GM19324 (cell line): ENCODE measurements around the gene DNAJB11.
"Not testable (repeated sequence)": the region's sequence is repeated elsewhere in the genome, so short reads cannot be mapped to it uniquely, and the experiment has no call there.

Experiments used
- ATAC-seq: cut with Tn5 transposase; IDR thresholded peaks from one replicate; pipeline ENCODE4 v1.9.1; 2021; ENCODE audit warnings: mild to moderate bottlenecking, moderate library complexity; ENCODE audit not compliant: unreplicated experiment, low FRiP score

The DNAJB11 gene

DNA sequence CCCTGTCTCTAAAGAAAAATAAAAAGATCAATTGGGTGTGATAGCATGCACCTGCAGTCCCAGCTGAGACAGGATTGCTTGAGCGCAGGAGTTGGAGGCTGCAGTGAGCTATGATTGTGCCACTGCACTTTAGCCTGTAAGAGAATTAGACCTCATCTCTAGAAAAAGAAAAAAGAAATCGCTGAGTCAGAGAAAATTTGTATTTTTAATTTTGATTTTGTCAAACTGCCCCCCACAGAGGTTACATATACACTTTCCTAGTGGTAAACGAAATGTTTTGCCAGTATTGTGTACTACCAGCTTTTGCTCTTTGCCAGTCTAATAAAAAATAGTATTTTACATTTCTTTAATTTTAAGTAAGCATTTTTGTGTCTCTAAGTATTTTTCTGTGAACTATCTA lies 21.0 kb upstream of the DNAJB11 start:
- no peak for ATAC-seq

DNA sequence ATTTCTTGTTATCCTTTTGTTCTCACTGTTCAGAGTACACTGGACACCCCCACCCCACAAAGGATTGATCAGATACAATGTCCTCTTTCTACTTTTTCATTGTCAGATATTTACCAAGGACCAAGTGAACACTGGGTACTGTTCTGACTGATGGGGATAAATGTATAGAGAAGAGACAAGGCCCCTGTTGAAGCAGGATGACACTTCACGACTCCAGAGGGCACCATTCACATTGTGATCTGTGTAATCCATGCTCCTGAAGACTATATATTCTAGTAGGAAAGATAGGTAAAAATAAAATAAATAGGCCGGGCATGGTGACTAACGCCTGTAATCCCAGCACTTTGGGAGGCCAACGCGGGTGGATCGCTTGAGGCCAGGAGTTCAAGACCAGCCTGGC lies 19.1 kb upstream of the DNAJB11 start:
- no peak for ATAC-seq

DNA sequence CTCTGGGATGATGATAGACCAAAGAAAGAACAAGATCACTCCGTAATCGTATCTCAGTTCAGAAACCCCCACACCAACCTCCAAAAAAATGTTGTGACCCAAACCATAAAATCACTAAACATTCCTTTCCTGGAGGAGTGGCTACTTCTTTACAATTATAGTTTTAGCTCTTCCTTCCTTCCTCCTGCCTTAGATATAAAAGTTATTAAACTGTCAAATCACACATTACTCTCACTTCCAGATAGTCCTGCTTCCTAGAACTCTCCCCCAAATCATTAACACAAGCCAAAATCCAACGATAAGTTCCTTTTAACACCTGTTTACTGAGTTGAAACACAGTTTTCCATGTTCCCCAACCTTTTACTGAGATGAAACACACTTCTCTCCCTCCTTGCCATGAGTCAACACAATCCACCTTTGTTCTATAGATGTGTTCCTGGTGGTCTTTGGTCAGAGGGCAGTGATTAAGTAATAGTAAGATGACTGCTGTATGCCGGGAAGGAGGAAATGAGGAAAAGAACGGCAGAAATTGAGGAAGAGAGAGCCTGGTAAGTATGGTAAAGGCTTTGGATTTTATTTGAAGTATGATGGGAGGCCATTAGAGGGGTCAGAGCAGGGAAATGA lies 18.0 kb upstream of the DNAJB11 start:
- no peak for ATAC-seq

DNA sequence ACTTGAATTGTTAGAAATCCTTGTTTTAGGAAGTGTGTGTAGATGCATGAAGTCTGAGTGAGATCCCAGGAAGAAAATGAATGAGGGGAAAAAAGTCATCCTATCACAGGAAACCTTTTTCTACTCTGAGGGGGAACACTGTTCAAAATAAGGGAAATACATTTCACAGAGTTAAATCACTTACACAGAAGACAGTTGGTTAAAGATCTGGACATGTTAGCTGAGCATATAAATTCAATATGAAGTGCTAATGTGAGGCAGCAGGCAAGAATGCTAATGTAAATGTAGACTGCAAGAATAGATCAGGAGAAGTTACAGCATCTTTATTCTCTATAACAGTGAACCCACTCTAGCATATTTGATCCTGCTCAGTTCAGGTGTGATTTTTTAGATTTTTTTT lies 5.9 kb upstream of the DNAJB11 start:
- no peak for ATAC-seq

DNA sequence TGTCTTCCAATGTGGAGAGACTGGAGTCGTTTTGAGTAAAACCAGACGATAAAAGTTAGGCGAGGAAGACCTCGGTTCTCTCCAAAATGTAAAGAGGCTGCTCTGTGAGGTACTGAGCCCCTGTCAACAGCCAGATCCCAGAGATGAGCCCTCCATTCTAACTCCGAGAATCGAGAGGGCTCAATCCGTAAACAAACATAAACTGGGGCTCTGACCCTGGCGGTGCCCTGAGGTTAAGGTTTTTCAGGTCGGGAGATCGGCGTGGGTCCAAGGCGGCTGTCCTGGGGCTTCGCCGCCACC lies 3.8 kb upstream of the DNAJB11 start:
- no peak for ATAC-seq

DNA sequence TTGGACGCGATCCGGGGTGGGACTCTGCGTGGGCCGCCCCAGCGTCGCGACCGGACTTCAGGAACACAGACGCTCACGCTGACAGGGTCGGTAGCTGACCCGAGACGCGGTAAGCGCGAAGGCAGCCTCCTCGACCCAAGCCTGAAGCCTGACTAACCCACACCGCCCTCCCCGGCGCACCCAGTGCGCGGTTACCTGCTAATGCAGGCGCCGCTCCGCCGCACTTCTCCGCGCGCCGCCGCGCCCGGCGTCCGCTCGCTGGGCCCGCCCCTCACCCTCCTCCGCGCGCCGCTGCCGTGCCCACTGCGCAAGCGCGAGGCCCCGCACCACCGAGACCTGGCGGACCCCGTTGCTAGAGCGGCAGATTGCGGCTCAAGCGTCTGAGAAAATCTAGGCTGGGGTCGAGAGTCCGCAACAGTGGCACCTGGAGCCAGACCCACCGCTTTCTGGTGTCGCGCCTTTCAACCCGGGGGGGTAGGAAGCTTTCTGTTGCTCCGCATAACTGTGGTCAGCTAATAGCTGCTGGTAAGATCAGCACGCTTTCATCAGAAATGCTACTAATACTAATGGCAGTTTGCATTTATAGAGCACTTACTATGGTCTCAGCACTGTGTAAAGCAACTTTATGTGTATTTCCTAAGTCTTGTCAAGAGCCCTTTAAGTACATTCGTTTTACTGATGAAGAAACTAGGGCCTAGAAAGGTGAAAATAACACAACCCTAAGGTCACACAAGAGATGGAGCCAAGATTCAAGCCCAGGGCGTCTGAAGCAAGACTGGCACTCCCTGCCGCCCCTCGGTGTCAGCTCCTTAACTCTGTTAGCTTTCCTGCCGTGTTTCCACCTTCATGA lies 3.2 kb upstream of the DNAJB11 start, which contains the start of gene TBCCD1:
Gene TBCCD1 (minus strand): TSS at position 268 of the 850 bp plus-strand sequence. CDS start 3,010 bp downstream, outside the sequence.
- ATAC-seq, result peak; percentile 50

DNA sequence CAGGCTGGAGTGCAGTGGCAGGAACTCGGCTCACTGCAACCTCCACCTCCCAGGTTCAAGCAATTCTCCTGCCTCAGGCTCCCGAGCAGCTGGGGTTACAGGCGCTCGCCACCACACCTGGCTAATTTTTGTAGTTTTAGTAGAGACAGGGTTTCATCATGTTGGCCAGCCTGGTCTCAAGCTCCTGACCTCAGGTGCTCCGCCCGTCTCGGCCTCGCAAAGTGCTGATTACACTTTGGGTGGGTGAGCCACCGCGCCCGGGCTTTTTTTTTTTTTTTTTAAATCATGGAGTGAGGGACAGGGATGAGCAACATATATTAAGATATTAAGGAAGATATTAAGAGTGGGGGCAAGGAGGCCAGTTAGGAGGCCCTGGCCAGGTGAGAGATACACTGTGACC lies 1.2 kb upstream of the DNAJB11 start:
- ATAC-seq, result not testable (repeated sequence)

DNA sequence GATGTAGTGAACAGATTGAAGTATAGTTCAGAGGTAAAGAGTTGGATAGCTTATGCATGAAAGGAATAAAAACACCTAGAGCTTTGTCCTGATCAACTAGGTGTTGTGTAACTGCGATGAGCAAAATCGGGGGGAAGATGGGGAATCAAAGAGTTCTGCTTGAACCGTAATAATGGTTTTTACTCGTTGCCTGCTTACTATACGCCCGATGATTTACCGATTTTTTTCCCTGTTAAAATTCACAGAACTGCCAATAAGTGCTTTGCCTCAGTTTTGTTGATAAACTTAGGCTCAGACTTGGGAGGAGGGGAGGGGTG lies 783 bp upstream of the DNAJB11 start:
- ATAC-seq, result no peak

DNA sequence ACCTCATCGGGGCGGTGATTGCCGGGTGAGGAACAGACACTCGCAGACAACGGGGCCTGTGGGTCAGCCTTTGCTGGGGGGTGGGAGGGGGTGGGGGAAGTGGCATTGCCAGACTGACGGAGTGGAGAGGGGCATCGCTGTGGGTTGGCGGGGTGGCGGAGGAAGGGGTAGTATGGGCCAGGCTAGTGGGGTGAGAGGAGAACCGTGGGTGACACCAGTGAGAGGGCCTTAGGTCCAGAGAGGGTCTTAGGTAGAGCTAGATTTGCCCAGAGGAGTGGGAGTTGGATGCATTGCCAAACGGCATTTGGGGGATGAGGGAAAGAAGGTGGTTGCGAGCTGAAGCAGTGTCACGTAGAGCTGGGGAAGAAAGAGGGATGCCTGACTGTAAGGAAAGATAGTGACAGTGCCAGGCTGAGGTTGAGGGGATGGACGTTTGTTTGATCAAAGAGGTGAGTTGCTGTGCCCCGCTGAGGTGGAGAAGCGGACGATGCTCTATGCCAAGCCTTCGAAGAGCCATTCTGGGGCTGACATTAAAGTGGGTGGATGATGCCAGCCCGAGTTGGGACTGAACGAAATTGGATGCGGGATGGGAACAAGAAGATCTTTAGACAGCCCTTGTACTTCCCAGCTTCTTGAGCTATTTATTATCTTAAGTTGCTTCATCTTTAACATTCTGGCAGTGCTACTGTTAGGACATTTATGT lies 572 bp downstream of the DNAJB11 start:
- ATAC-seq, result no peak

DNA sequence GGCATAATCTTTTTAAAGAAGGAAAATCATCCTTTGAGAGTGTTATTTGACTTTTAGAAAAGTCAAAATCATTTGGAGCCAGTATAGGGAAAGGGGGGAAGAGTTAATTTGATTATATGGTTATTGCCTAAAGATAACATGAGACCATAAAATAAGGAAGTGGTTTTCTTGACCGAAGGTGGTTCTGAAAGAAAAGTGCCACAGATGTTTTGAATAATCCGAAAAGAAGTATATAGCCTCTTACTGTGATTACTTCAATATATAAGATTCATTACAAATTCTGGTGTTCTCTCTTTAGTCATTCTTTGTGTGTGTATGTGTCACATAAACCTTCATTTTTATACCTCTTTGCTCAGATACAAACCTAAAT lies 1.1 kb downstream of the DNAJB11 start:
- ATAC-seq, result no peak

DNA sequence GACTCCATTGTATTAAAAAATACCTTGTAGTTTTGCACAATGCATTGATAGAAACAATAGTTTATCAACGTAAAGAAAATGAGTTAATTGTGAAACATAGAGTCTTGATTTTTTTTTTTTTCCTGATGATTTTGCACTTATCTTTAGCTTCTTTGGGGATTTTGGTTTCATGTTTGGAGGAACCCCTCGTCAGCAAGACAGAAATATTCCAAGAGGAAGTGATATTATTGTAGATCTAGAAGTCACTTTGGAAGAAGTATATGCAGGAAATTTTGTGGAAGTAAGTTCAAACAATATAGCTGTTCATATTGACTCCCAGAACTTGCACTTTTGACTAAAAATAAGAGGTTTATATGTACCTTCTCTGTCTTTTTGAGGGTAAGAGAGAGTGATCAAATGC lies 7.0 kb downstream of the DNAJB11 start:
- ATAC-seq, result no peak

DNA sequence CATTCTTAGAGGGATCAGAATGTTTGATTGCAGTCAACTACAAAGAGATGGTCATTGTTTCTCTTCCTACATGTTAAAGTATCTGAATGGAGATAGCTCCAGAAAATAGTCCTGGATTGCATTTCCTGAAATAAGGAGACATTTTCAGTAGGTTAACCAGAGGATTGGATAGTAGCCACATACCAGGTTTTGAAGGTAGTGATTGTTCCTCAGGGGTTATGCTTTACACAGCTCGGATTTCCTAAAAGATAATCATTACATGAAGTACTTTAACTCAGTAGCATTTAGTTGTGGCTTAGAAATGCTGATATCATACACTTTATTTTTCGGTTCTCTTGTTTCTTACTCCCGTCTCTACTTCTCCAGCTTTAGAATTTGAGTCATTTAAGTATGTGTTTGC lies 10.3 kb downstream of the DNAJB11 start:
- no peak for ATAC-seq

DNA sequence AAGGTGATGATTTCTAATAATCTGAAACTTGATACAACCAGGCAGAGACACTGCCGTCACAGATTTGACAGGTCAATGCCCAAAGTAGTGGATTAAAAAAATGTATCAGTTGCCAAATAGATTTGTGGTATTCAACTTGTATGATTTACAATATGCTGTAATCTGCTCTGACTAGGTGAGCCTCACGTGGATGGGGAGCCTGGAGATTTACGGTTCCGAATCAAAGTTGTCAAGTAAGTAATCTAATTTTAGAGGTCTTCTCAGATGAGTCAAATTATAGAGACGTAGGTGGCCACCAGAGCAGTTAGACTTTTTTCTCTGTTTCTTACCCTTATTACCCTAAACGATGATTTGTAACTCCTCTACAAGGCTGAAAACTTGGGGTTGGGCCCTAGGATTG lies 12.0 kb downstream of the DNAJB11 start:
- no peak for ATAC-seq

DNA sequence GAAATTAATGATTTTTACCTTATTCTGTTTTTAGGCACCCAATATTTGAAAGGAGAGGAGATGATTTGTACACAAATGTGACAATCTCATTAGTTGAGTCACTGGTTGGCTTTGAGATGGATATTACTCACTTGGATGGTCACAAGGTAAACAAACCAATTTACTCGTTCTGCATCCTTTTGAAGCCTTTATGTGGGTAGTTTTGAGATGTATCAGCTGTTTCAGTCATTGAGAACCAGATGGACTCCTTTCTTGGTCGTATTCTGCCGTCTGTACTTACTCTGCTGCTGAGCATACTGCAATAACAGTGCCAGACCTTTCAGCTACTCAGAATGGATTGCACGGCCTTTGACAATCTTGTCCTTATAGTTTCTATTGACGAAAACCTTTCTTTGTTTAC lies 13.3 kb downstream of the DNAJB11 start:
- ATAC-seq, result no peak

DNA sequence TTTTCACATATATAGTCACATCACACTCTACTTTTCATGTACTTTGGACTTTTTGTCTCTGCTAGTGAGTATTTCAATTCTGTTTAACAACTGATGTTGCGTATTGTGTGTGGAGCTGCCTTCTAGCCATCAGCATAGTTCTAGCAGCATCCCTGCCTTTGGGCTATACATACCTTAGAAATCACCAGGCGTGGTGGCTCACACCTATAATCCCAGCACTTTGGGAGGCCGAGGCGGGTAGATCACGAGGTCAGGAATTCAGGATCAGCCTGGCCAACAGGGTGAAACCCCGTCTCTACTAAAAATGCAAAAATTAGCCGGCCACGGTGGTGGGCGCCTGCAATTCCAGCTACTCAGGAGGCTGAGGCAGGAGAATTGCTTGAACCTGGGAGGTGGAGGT lies 15.7 kb downstream of the DNAJB11 start:
- ATAC-seq, result not testable (repeated sequence)

DNA sequence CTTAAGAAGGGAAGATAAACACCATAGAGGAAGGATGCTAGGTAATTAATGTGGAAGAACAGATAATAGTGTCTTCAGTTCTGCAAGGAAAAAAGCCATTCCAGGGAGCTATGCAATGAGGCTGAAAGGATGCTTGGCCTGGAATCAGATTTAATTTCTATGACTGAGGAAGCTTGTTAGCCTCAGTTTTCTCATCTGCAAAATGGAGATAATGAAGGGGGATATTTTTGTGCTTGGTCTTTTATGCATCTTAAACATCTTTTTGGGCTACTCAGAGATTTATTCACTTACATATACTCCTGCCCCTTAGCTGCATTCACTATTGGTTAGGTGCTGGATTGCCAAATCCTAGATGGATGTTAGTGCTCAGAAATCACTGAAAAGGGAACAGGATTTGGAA lies 16.7 kb downstream of the DNAJB11 start:
- ATAC-seq, result no peak

DNA sequence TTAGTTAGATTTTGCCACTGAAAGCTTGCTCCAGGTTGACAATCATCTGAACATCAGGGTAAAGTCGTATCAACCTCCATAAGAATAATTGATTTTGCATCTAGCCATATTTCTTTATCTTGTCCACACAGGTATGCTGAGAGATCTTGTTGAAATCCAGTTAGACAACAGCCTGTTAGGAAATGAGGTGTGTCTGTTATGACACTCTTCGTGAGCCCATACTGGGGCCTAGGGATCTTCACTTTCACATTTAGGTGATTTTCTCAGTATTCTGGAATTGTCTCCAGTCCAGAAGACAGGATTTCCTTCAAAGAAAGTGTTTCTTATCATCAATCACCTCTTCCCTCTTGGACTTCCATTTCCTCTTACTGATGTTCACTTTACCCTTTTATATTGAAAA lies 18.1 kb downstream of the DNAJB11 start:
- ATAC-seq, result no peak

DNA sequence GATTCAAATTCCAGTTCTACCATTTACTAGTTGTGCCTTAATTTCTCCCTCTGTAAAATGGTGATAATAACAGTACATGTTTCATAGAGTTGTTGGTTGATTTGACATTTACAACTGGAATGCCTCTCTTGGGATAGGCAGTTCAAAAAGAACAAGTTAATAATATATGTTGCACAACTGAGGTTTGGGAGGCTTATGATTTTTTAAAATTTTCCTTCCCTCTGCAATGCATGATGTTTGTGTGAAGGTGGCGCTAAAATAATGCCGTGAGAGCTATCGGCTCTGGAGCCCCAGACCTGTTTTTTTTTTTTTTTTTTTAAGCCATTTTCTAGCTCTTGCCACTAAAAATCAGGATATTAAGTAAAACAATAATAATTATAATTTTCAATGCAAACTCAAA lies 18.6 kb downstream of the DNAJB11 start:
- no peak for ATAC-seq

DNA sequence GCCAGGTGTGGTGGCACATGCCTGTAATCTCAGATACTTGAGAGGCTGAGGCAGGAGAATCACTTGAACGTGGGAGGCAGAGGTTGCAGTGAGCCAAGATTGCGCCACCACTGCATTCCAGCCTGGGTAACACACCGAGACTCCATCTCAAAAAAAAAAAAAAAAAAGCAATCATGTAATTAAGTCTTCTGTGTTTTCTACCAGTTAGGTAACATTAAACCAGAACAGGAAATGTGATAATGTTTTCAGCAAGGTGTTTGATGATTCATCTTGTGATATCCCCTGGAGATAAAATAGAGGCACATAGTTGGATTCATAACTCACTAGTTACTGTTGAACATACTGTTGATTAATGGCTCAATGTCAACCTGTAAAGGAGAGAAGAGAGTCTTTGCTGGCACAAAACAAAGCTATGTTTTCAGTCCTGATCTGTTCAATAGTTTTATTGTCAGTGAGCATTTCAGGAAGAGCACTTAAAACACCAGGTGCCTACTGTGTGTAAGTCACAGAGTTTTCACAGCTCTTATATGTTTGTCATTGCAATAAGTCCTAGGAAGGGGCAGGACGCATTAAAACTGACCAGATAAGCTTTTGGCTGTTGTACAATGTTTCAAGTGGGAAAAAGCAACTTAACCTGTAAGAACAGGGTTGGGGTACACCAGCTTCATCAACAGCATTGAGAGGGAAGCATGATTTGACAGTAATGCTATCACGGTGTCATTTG lies 19.5 kb downstream of the DNAJB11 start:
- ATAC-seq, result no peak

DNA sequence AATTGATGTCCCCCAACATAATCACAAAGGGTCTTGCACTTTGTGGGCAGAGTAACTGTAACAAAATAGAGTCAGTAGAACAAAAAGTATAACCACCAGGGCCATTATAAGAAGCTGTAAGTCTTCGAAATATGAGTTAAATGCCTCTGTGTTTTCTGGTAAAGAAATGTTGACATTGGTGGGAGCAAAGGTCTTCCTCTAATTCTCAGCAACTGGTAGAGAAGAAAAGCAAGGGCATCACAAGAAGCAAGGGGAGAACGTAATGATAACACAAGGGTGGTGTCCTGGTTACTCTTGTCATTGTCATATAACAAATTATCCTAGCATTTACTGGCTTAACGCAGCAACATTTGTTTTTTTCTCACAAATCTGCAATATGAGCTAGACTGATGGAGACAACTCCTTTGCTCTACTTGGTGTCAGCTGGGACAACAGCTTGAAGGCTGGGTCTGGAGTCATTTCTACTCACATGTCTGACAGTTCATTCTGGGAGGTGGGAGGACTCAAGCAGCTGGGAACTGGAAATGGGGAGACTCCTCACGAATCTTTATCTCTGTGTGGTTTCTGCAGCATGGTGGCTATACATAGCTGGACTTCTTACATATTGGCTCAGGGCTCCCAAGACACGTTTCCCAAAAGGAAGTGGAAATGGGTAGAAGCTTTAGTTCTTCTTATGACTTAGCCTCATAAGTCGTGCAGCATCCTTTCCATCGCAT lies 20.2 kb downstream of the DNAJB11 start:
- ATAC-seq, result no peak

DNA sequence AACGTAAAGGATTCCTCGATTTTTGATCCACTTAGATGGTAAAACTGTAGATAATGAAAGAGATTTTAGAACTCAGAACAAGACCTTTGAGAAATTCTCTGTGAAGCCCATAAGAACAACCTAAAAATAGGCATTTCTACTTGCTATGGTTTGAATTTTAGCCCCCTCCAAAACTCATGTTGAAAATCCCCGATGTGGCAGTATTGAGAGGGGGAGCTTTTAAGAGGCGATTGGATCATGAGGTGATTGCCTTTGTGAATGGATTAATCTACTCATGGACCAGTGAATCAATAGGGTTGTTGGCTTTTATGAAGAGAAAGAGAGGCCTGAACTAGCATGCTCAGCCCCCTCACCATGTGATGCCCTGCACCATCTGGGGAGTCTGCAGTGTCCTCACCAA lies 22.2 kb downstream of the DNAJB11 start:
- no peak for ATAC-seq
